Erythroblast (primary cell): Measurements from ENCODE around the gene ATRNL1.

Source experiments
- DNase-seq, 2 experiments: peaks; one replicate each; lab custom pipeline; 2025; lab: John Stamatoyannopoulos, UW
- GATA1 ChIP-seq: IDR thresholded peaks from 2 replicates; pipeline ENCODE4 v1.6.1; 2011; ENCODE audit warnings: low read depth, mild to moderate bottlenecking, control low read depth, low read length, moderate library complexity
- POLR2A ChIP-seq: IDR thresholded peaks from 2 replicates; pipeline ENCODE4 v1.6.1; 2011; ENCODE audit warnings: mild to moderate bottlenecking, low read length

ATRNL1 gene

GRCh38 chr10:115593060-115593459 lies 499.9 kb downstream of the ATRNL1 start:
- no peak for DNase-seq
- TF ChIP-seq GATA1 (no peak), POLR2A (no peak)

- no peak for TF ChIP-seq POLR2A
- no peak for TF ChIP-seq GATA1
- no peak for DNase-seq
These were observed 511.5 kb downstream of the ATRNL1 start for GRCh38 chr10:115604627-115605026.

GRCh38 chr10:115606086-115606485 lies 512.9 kb downstream of the ATRNL1 start:
- TF ChIP-seq POLR2A (no peak), GATA1 (no peak)
- DNase-seq, result no peak

GRCh38 chr10:115606741-115607140 lies 513.6 kb downstream of the ATRNL1 start:
- TF ChIP-seq GATA1, result no peak
- no peak for TF ChIP-seq POLR2A
- no peak for DNase-seq

GRCh38 chr10:115624448-115624847 lies 531.3 kb downstream of the ATRNL1 start:
- DNase-seq, result no peak
- TF ChIP-seq GATA1 (no peak), POLR2A (no peak)

GRCh38 chr10:115628616-115629015 lies 535.5 kb downstream of the ATRNL1 start:
- no peak for TF ChIP-seq POLR2A
- TF ChIP-seq GATA1, result no peak

GRCh38 chr10:115638246-115638645 lies 545.1 kb downstream of the ATRNL1 start:
- TF ChIP-seq GATA1, result no peak
- no peak for TF ChIP-seq POLR2A
- no peak for DNase-seq

More at GRCh38 chr10:115628616-115629015, 535.5 kb downstream of the ATRNL1 start:
- DNase-seq, result no peak

GRCh38 chr10:115649217-115649616 lies 556.1 kb downstream of the ATRNL1 start:
- TF ChIP-seq GATA1 (no peak), POLR2A (no peak)

GRCh38 chr10:115653473-115653872 lies 560.3 kb downstream of the ATRNL1 start:
- DNase-seq, result no peak
- TF ChIP-seq GATA1 (no peak), POLR2A (no peak)

More at GRCh38 chr10:115649217-115649616, 556.1 kb downstream of the ATRNL1 start:
- DNase-seq, result no peak

- no peak for TF ChIP-seq POLR2A
- TF ChIP-seq GATA1, result no peak
- no peak for DNase-seq
These were observed 561.8 kb downstream of the ATRNL1 start for GRCh38 chr10:115654961-115655360.

GRCh38 chr10:115657161-115657860 lies 564.1 kb downstream of the ATRNL1 start:
- TF ChIP-seq POLR2A (no peak), GATA1 (no peak)
- no peak for DNase-seq

GRCh38 chr10:115659616-115660015 lies 566.5 kb downstream of the ATRNL1 start:
- DNase-seq, result no peak
- TF ChIP-seq GATA1, result no peak
- TF ChIP-seq POLR2A, result no peak

- no peak for TF ChIP-seq GATA1
- TF ChIP-seq POLR2A, result no peak
- no peak for DNase-seq
These were observed 567.2 kb downstream of the ATRNL1 start for GRCh38 chr10:115660391-115660790.

- DNase-seq, result no peak
- no peak for TF ChIP-seq GATA1
These were observed 569.3 kb downstream of the ATRNL1 start for GRCh38 chr10:115662422-115662821.

GRCh38 chr10:115665549-115665948 lies 572.4 kb downstream of the ATRNL1 start:
- TF ChIP-seq GATA1 (no peak), POLR2A (no peak)
- DNase-seq, result no peak

GRCh38 chr10:115674496-115674895 lies 581.3 kb downstream of the ATRNL1 start:
- TF ChIP-seq GATA1 (no peak), POLR2A (no peak)

More at GRCh38 chr10:115674496-115674895, 581.3 kb downstream of the ATRNL1 start:
- DNase-seq, result no peak
